NCI-H2196 treated with DMSO at 0.1 percent for 48 hours (cell line): ENCODE data around the gene FITM1.

Experiments
- DNase-seq: peaks from one replicate; lab custom pipeline; 2025; ENCODE audit not compliant: unreplicated experiment; lab: John Stamatoyannopoulos, UW

The FITM1 gene

GRCh38 chr14:24116128-24116814 lies 14.2 kb upstream of the FITM1 start:
- DNase-seq: no peak

DNA sequence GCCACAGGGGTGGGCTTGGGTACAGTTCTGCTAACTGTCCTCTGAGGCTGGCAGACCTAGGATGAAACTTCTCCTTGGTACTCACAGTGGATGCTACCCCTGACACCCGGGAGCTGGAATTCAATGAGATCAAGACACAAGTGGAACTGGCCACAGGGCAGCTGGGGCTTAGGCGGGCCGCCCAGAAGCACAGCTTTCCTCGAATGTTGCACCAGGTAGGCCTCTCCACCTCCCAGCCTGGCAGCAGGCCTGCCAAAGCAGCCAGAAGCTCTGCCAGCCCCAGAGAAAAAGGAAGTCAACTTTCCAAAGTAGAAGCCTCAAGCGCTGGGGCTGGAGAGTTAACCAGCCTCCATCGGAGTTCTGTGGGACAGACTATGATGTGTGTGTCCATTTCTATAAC lies 13.3 kb upstream of the FITM1 start:
- no peak for DNase-seq

DNA sequence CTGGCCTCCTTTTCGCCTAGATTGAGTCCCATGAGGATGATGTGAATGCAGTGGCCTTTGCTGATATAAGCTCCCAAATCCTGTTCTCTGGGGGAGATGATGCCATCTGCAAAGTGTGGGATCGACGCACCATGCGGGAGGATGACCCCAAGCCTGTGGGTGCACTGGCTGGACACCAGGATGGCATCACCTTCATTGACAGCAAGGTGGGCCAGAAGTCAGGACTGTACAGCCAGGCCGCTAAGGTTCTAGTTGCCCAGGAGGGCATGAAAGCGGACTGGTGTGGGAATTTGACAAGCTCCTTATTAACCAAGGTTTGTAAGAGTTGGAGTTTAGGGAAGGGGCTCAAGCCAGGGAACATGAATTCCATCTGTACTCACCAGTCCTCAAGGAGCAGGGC lies 10.8 kb upstream of the FITM1 start:
- DNase-seq: no peak

DNA sequence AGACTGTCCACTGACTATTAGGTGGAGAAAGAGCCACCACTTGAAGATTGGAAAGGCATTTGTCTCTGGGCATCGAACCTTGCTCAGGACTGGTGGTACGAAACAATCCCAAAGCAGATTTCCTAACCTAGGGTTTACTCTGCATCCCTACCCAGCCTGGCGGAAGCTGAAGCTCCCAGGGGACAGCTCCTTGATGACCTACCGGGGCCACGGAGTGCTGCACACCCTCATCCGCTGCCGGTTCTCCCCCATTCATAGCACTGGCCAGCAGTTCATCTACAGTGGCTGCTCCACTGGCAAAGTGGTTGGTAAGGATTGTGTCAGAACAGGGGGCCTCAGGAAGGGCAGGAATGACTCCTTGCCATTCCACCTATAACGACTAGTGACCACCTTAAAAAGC lies 9.2 kb upstream of the FITM1 start:
- no peak for DNase-seq

DNA sequence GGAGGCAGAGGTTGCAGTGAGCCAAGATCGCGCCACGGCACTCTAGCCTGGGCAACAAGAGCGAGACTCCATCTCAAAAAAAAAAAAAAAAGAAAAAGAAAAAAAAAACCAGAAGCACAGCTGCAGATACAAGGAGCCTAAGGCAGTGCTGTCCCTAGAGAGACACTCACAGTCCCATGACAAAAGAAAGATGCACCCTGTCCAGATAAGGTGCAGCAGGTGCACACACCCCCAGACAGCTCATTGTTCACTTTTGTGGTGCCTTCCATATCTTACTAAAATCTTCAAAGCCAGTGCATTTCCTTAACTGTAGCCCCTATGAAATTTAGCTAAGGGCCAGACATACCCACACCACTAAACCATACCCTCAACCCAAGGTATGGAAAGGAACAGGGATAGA lies 8.0 kb upstream of the FITM1 start:
- no peak for DNase-seq

DNA sequence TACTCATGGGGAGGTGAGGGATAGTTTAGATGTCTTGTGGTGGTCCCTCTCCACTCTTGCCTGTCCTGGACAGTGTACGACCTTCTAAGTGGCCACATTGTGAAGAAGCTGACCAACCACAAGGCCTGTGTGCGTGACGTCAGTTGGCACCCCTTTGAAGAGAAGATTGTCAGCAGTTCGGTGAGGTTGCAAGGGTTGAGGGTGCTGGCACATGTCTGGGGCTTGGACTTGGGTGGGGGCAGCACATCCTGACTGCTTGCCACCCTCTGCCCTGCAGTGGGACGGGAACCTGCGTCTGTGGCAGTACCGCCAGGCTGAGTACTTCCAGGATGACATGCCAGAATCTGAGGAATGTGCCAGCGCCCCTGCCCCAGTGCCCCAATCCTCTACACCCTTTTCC lies 7.6 kb upstream of the FITM1 start:
- DNase-seq: no peak

DNA sequence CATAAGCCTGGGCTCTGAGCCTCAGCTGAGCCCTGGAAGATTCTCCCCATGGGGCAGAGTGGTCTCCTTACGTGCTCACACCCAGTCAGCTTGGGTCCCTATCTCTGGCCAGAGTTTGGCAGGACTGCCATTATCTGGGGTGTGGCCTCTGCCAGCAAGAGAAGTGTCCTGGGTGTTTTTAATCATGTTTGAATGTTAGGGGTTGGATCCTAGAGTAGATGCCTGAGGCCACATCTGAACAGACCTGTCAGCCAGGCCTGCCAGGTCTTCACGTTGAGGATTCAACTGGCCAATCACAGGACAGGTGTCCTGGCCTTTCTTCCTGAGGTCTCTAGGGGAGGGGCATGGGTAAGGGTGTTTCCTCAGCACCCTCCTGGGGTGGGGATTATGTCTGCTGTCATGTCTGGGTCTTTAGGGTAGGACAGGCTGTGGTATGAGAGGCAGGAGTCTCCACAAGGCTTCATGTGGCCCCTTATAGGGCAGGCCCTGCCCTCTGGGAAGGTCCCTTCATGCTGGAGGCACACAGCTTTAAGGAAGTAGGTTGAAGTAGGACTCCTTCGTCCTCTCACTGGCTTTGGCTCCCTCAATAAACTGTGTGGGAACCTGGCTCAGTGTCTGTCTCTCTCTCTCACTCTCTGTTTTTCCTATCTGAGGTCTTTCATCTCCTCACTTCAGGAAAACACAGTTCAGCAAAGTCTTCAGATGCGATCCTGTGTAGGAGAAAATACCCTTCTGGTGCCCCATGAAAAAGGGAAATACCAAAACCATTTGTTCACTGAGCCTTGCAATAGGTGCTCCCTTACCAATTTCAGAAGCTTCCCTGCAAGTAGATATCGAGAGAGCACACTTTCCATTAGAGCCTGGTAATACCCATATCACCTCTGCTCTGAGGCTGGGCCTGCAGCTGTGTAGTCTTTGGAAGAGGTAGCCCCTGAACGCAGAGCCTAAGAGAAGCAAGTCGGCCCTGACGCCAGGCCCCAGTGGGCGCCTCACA lies 6.7 kb upstream of the FITM1 start:
- no peak for DNase-seq

- DNase-seq: no peak
Measured at GRCh38 chr14:24126939-24127338, 3.5 kb upstream of the FITM1 start.

- DNase-seq: no peak
Measured at GRCh38 chr14:24127673-24128072, 2.8 kb upstream of the FITM1 start.

GRCh38 chr14:24129410-24129998 lies 955 bp upstream of the FITM1 start:
- no peak for DNase-seq

- DNase-seq: no peak
Measured at GRCh38 chr14:24130717-24131548, 474 bp downstream of the FITM1 start.

- no peak for DNase-seq
Measured at GRCh38 chr14:24131549-24131966, 1.1 kb downstream of the FITM1 start.

- DNase-seq: peak; percentile 92
Measured at GRCh38 chr14:24132061-24132685, 1.7 kb downstream of the FITM1 start.

- no peak for DNase-seq
Measured at GRCh38 chr14:24132976-24133375, 2.5 kb downstream of the FITM1 start.

GRCh38 chr14:24133735-24134134 lies 3.3 kb downstream of the FITM1 start:
- no peak for DNase-seq

DNA sequence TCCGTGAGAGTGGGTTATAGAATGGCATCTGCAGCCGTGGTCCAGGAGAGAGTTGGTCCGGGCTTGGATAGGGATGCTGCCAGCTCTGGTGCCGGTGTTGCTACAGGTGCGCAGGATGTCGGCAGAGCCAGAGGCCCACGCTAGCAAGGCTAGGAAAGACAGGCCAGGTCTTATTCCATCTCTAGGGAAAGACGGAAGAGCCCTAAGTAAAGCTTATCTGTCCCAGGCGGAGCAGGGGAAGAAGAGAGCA lies 5.0 kb downstream of the FITM1 start:
- DNase-seq: no peak

GRCh38 chr14:24135834-24136683 lies 5.6 kb downstream of the FITM1 start, which contains the start of gene PSME1:
TSS of gene PSME1 (plus strand) at chr14:24136194. CDS start at chr14:24136263, 69 bp downstream.
- peak; percentile 90 for DNase-seq

GRCh38 chr14:24136684-24137528 lies 6.4 kb downstream of the FITM1 start:
- DNase-seq: no peak
